ENCODE data around the gene ADAM30. TPM values are rescaled to one million over a fixed set of nuclear protein-coding genes. Genes with fewer than 3 reads are reported as not detected.
A peak's percentile ranks its signal among the peaks of the same experiment; 100 is the strongest.

The ADAM30 gene
- total RNA-seq, 3 donors from 2014 or later (not counting 1 experiment from before 2014, with no cell fraction given), result 0.13 TPM; not detected in 2

GRCh38 chr1:119885903-119886783 lies 10.2 kb downstream of the ADAM30 start:
- Mint-ChIP-seq H3K27me3 (ENCODE audit: low read depth in 2 of 2) (peaks cover 2 to 19% of the 10 kb centered on the region in 2 donors), H3K27ac (no peak overlapping the region), H3K9me3 (peaks cover 5% of the 10 kb centered on the region in 2 donors), H3K4me1 (no peaks in the 10 kb centered on the region), H3K4me3 (no peak overlapping the region), H3K36me3 (peaks cover 17% of the 10 kb centered on the region)
- Histone ChIP-seq H3K4me3 (ENCODE audit: low read length) (no peak overlapping the region), H3K36me3 (ENCODE audit: control insufficient read depth, insufficient read depth, low read length) (no peaks in the 10 kb centered on the region), H3K4me1 (ENCODE audit: control insufficient read depth, insufficient read depth, low read length) (no peaks in the 10 kb centered on the region), H3K27ac (ENCODE audit: low read length) (no peak overlapping the region), H3K9me3 (ENCODE audit: control insufficient read depth, insufficient read depth, low read length) (no peaks in the 10 kb centered on the region), H3K27me3 (ENCODE audit: control insufficient read depth, insufficient read depth, low read length) (no peaks in the 10 kb centered on the region)
- intact Hi-C loops (cut with micrococcal nuclease), result no loop called here
- peak; percentile 40 to 70 for DNase-seq
- peak; percentile 79 for TF ChIP-seq CTCF (IDR thresholded peaks at IDR 0.05)
- 67% methylated on average over 9 of the region's 11 CpGs for WGBS (ENCODE audit: insufficient coverage)
- peak; percentile 63 to 86 (median 72) for ATAC-seq

- Mint-ChIP-seq H3K27ac (no peak overlapping the region), H3K27me3 (ENCODE audit: low read depth in 2 of 2) (peaks cover 11 to 26% of the 10 kb centered on the region in 2 donors), H3K9me3 (peaks cover 5% of the 10 kb centered on the region in 2 donors), H3K36me3 (peaks cover 17% of the 10 kb centered on the region), H3K4me3 (no peak overlapping the region), H3K4me1 (no peaks in the 10 kb centered on the region)
- Histone ChIP-seq H3K4me3 (ENCODE audit: low read length) (no peak overlapping the region), H3K27me3 (ENCODE audit: control insufficient read depth, insufficient read depth, low read length) (no peaks in the 10 kb centered on the region), H3K9me3 (ENCODE audit: control insufficient read depth, insufficient read depth, low read length) (no peaks in the 10 kb centered on the region), H3K4me1 (ENCODE audit: control insufficient read depth, insufficient read depth, low read length) (no peaks in the 10 kb centered on the region), H3K36me3 (ENCODE audit: control insufficient read depth, insufficient read depth, low read length) (no peaks in the 10 kb centered on the region), H3K27ac (ENCODE audit: low read length) (no peak overlapping the region)
- intact Hi-C loops (cut with micrococcal nuclease), result no loop called here
- DNase-seq (no peak), ATAC-seq (no peak)
- no peak for TF ChIP-seq CTCF (IDR thresholded peaks at IDR 0.05)
- 3% methylated on average over 2 of the region's 2 CpGs for WGBS (ENCODE audit: insufficient coverage)
Observed at GRCh38 chr1:119884711-119885110, 11.6 kb downstream of the ADAM30 start.

- H3K27ac ChIP-seq (ENCODE audit: low read length), result no peak overlapping the region
Observed at GRCh38 chr1:119883826-119884225, 12.5 kb downstream of the ADAM30 start.

More at GRCh38 chr1:119883826-119884225, 12.5 kb downstream of the ADAM30 start:
- Mint-ChIP-seq H3K36me3 (peaks cover 10% of the 10 kb centered on the region), H3K27ac (no peak overlapping the region), H3K4me3 (no peak overlapping the region), H3K9me3 (peaks cover 5% of the 10 kb centered on the region in 2 donors), H3K4me1 (no peaks in the 10 kb centered on the region), H3K27me3 (ENCODE audit: low read depth in 2 of 2) (peaks cover 12 to 27% of the 10 kb centered on the region in 2 donors)
- Histone ChIP-seq H3K4me1 (ENCODE audit: control insufficient read depth, insufficient read depth, low read length) (no peaks in the 10 kb centered on the region), H3K36me3 (ENCODE audit: control insufficient read depth, insufficient read depth, low read length) (no peaks in the 10 kb centered on the region), H3K27me3 (ENCODE audit: control insufficient read depth, insufficient read depth, low read length) (peaks cover 2% of the 10 kb centered on the region), H3K4me3 (ENCODE audit: low read length) (no peak overlapping the region), H3K9me3 (ENCODE audit: control insufficient read depth, insufficient read depth, low read length) (no peaks in the 10 kb centered on the region)
- DNase-seq (no peak), ATAC-seq (no peak)
- WGBS (ENCODE audit: insufficient coverage), result 94% methylated on average over 3 of the region's 3 CpGs
- no peak for TF ChIP-seq CTCF (IDR thresholded peaks at IDR 0.05)
- intact Hi-C loops (cut with micrococcal nuclease), result no loop called here
